ENCODE results near the gene ADAMTS7. TPM values are rescaled to one million over a fixed set of nuclear protein-coding genes. Genes with fewer than 3 reads are reported as not detected.

ADAMTS7 gene
- total RNA-seq, 2 donors from 2014 or later: 35.8 to 45.9 TPM

- intact Hi-C loops (cut with DNase I): no loop called here
- DNase-seq: no peak
- ATAC-seq: no peak
Observed at GRCh38 chr15:78715434-78715833, 95.8 kb downstream of the ADAMTS7 start.

DNA sequence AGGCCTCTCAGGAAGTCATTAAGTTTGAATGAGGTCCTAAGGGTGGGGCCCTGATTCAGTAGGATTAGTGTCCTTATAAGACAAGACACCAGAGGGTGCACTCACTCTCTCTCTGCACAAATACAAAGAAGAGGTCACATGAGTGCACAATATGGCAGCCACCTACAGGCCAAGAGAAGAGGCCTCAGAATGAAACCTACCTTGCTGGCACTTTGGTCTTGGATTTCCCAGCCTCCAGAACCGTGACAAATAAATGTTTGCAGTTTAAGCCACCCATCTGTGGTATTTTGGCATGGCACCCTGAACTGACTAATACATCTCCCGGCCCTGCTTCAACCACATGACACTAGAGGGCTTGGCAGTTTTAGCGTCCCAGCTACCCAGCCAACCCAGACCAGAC is 96.4 kb downstream of the ADAMTS7 start:
- no peak for ATAC-seq
- no peak for DNase-seq
- intact Hi-C loops (cut with DNase I): no loop called here

GRCh38 chr15:78712797-78713515 is 98.3 kb downstream of the ADAMTS7 start:
- DNase-seq: no peak
- intact Hi-C loops (cut with DNase I): no loop called here
- ATAC-seq: no peak

DNA sequence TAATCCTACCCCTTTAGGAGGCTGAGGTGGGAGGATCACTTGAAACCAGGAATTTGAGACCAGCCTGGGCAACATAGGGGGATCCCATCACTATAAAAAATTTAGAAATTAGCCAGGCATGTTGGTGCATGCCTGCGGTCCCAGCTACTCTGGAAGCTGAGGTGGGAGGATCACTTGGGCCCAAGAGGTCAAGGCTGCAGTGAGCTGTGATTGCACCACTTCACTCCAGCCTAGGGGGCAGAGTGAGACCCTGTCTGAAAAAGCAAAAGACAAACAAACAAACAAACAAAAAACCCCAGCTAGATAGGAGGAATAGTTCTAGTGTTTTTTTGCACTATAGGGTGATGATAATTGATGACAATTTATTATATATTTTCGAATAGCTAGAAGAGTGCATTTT is 99.6 kb downstream of the ADAMTS7 start:
- DNase-seq (no peak), ATAC-seq (no peak)
- intact Hi-C loops (cut with DNase I): no loop called here

GRCh38 chr15:78709263-78709882 is 101.9 kb downstream of the ADAMTS7 start:
- intact Hi-C loops (cut with DNase I): loop anchor here (1.0 to 5.0 kb wide), 4 partner anchors 71 to 92 kb away; no protein-coding TSS in a partner anchor
- peak; percentile 94 to 97 for ATAC-seq
- DNase-seq: peak; percentile 75

Other genes starting within 250 kb of the ADAMTS7 start
- 1 to 10 TPM; 1.4 to 2.6 TPM for gene CHRNA5, start 245.9 kb downstream of the ADAMTS7 start, total RNA-seq
- 1 to 10 TPM in 1 of 2 donors, under 1 TPM in 1; 0.06 to 2.3 TPM for gene CHRNA3, start 190.5 kb downstream of the ADAMTS7 start, total RNA-seq
- gene CHRNB4, start 170.3 kb downstream of the ADAMTS7 start, total RNA-seq: under 1 TPM in 1 of 2 donors, not detected in 1; 0.13 TPM
- gene MORF4L1, start 61.4 kb upstream of the ADAMTS7 start, total RNA-seq: 100 to 1,000 TPM; 306 to 401 TPM
- 10 to 100 TPM; 41.6 to 74.3 TPM for gene CTSH, start 133.6 kb upstream of the ADAMTS7 start, total RNA-seq

All from left cardiac atrium (tissue), 4 donors.